Measurements from ENCODE around the gene TUT4. TPM values are rescaled to one million over a fixed set of nuclear protein-coding genes. Genes with fewer than 3 reads are reported as not detected.

The TUT4 gene
- total and polyA plus RNA-seq, 2 experiments from 2014 or later, result 69.9 to 116 TPM

DNA sequence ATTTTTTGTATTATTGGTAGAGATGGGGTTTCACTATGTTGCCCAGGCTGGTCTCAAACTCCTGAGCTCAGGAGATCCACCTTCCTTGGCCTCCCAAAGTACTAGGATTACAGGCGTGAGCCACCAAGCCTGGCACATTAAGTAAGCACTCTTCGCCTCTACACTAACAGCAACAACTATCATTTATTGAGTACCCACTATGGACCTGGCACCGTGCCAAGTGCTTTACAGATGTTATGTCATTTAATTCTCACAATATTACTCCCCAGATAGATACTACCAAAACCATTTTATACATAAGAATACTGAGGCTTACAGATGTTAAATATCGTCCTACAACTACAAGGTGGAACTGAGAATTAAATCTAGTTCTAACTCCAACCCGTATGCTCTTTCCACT is 50.1 kb downstream of the TUT4 start:
- Histone ChIP-seq H3K4me3 (no peak overlapping the region), H3K4me1 (ENCODE audit: insufficient read depth) (no peaks in the 10 kb centered on the region), H4K20me1 (replicated peaks; ENCODE audit: insufficient read depth) (0 out of 2 replicates have a peak, but pooled peaks cover 2% of the 10 kb centered on the region), H3F3A (replicated peaks; ENCODE audit: low read depth) (no peaks in the 10 kb centered on the region), H3K27me3 (ENCODE audit: insufficient read depth) (no peaks in the 10 kb centered on the region), H3K79me2 (replicated peaks; ENCODE audit: insufficient read depth) (peaks cover 8% of the 10 kb centered on the region; the same call in 1 of the 2 replicates), H3K27ac (ENCODE audit: low read depth) (no peak overlapping the region), H3K36me3 (ENCODE audit: insufficient read depth) (peaks cover 2% of the 10 kb centered on the region; the same call in 1 of the 2 replicates), H3K4me2 (no peak overlapping the region), H2AFZ (no peak overlapping the region), H3K9me2 (ENCODE audit: insufficient read depth) (no peaks in the 10 kb centered on the region)
- Mint-ChIP-seq H3K27ac (no peak overlapping the region), H3K36me3 (ENCODE audit: low read depth) (peaks cover 3% of the 10 kb centered on the region; the same call in 2 of the 3 replicates), H3K27me3 (ENCODE audit: insufficient read depth, low read depth, poor library complexity) (peaks cover 2% of the 10 kb centered on the region), H3K4me3 (no peak overlapping the region), H3K9me3 (no peaks in the 10 kb centered on the region), H3K4me1 (peaks cover 2% of the 10 kb centered on the region)
- TF ChIP-seq POLR2AphosphoS5 (IDR thresholded peaks at IDR 0.05; ENCODE audit: low read depth), result no peak
- no peak for TF ChIP-seq EZH2phosphoT487 (IDR thresholded peaks at IDR 0.05; ENCODE audit: unreplicated experiment)
- TF ChIP-seq EZH2 (IDR thresholded peaks at IDR 0.05; ENCODE audit: low read depth, unreplicated experiment), result no peak
- TF ChIP-seq STAT1 (IDR thresholded peaks at IDR 0.05; ENCODE audit: unreplicated experiment), result no peak
- no peak for TF ChIP-seq ZNF331 (CRISPR knock-in tag; IDR thresholded peaks at IDR 0.05; ENCODE audit: low read depth)
- no peak for TF ChIP-seq JUNB (IDR thresholded peaks at IDR 0.05; ENCODE audit: unreplicated experiment)
- TF ChIP-seq ETS1 (IDR thresholded peaks at IDR 0.05), result no peak
- TF ChIP-seq CREB1 (CRISPR knock-in tag; IDR thresholded peaks at IDR 0.05; ENCODE audit: low read depth), result no peak
- TF ChIP-seq, protein P1, sequence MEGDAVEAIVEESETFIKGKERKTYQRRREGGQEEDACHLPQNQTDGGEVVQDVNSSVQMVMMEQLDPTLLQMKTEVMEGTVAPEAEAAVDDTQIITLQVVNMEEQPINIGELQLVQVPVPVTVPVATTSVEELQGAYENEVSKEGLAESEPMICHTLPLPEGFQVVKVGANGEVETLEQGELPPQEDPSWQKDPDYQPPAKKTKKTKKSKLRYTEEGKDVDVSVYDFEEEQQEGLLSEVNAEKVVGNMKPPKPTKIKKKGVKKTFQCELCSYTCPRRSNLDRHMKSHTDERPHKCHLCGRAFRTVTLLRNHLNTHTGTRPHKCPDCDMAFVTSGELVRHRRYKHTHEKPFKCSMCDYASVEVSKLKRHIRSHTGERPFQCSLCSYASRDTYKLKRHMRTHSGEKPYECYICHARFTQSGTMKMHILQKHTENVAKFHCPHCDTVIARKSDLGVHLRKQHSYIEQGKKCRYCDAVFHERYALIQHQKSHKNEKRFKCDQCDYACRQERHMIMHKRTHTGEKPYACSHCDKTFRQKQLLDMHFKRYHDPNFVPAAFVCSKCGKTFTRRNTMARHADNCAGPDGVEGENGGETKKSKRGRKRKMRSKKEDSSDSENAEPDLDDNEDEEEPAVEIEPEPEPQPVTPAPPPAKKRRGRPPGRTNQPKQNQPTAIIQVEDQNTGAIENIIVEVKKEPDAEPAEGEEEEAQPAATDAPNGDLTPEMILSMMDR (conservative IDR thresholded peaks at IDR 0.05; ENCODE audit: low read depth in 2 of 2), result no peak
- no peak for TF ChIP-seq ZNF462 (CRISPR knock-in tag; IDR thresholded peaks at IDR 0.05)
- no peak for TF ChIP-seq REST (IDR thresholded peaks at IDR 0.05; ENCODE audit: unreplicated experiment)
- TF ChIP-seq ZNF114 (CRISPR knock-in tag; IDR thresholded peaks at IDR 0.05), result no peak
- TF ChIP-seq NANOG (IDR thresholded peaks at IDR 0.05; ENCODE audit: borderline replicate concordance), result no peak
- ATAC-seq, result no peak
- DNase-seq (ENCODE audit: low spot score), result no peak

All from GM23338 (cell line).